GM12878 (cell line): ENCODE measurements around the gene SOX10. TPM values are rescaled to one million over a fixed set of nuclear protein-coding genes. Genes with fewer than 3 reads are reported as not detected.

ENCODE experiments used
- ATAC-seq: fragments of 200-7000 bp; cut with Tn5 transposase; 3 replicates; pipeline ENCODE4 v1.9.1; 2020; ENCODE audit warnings: mild to moderate bottlenecking, moderate library complexity
- BruUV-seq: library from RNA; stranded (reverse); fragments of 400-500 nt; replicated peaks from 2 replicates; lab custom pipeline; 2021; lab: Mats Ljungman, UMichigan
- CTCF ChIA-PET: fragments of 300-600 bp; sonication (Branson Sonifier 250); formaldehyde crosslinking; extraction: SDS; loops from one replicate; lab custom pipeline; 2021; ENCODE audit warnings: inconsistent platforms; lab: Yijun Ruan, JAX
- POLR2A ChIA-PET: fragments of 350-600 bp; formaldehyde crosslinking; extraction: SDS; loops from one replicate; lab custom pipeline; 2021; ENCODE audit warnings: inconsistent platforms; lab: Charles Lee
- RAD21 ChIA-PET: fragments of 300-600 bp; sonication (Branson Sonifier 250); formaldehyde crosslinking; loops from one replicate; lab custom pipeline; 2023; ENCODE audit warnings: antibody characterized with exemption; ENCODE audit not compliant: unreplicated experiment; lab: Charles Lee
- SMC1A ChIA-PET: fragments of 300-600 bp; sonication (Branson Sonifier 250); formaldehyde crosslinking; loops from one replicate; lab custom pipeline; 2023; ENCODE audit not compliant: unreplicated experiment, uncharacterized antibody; lab: Charles Lee
- DNase-seq: peaks from one replicate; pipeline ENCODE4 v3.0.0-alpha.2; 2011; ENCODE audit warnings: low read depth, low spot score
- FAIRE-seq: peaks from 3 replicates; lab custom pipeline; 2011; peaks lifted over from hg19 to GRCh38; lab: Jason Lieb, UNC
- H2AFZ ChIP-seq: 2 replicates; pipeline ENCODE4 v1.6.0; 2011; ENCODE audit warnings: low read depth, low read length, control low read depth; ENCODE audit not compliant: control insufficient read depth
- H3K27ac ChIP-seq: 2 replicates; pipeline ENCODE4 v1.5.1; 2011; ENCODE audit warnings: control low read depth; ENCODE audit not compliant: control insufficient read depth, insufficient read depth
- H3K27me3 ChIP-seq, 2 experiments: replicated peaks in 1 of 2; 2 replicates each; pipeline versions ENCODE4 v1.6.0 to v1.6.1; 2011; ENCODE audit warnings: low read length in 1 of 2; ENCODE audit not compliant: control insufficient read depth in 2 of 2, insufficient read depth in 2 of 2
- H3K36me3 ChIP-seq, 2 experiments: 2 replicates each; pipeline ENCODE4 v1.5.1; 2011; ENCODE audit warnings: low read length in 1 of 2; ENCODE audit not compliant: control insufficient read depth in 2 of 2, insufficient read depth in 2 of 2
- H3K4me1 ChIP-seq: 2 replicates; pipeline ENCODE4 v1.6.1; 2011; ENCODE audit warnings: mild to moderate bottlenecking, low read length, moderate library complexity, mixed read lengths; ENCODE audit not compliant: control insufficient read depth, insufficient read depth
- H3K4me2 ChIP-seq: 2 replicates; pipeline ENCODE4 v1.6.0; 2011; ENCODE audit warnings: control low read depth; ENCODE audit not compliant: control insufficient read depth, insufficient read depth
- H3K4me3 ChIP-seq: fragments of 200-600 bp; sonication (generic); 2 replicates; pipeline ENCODE4 v1.5.1; 2016
- H3K79me2 ChIP-seq: 2 replicates; pipeline ENCODE4 v1.6.0; 2011; ENCODE audit warnings: low read length; ENCODE audit not compliant: control insufficient read depth, insufficient read depth
- H3K9ac ChIP-seq: 2 replicates; pipeline ENCODE4 v1.8.0; 2011; ENCODE audit warnings: low read length, control low read depth, mixed read lengths; ENCODE audit not compliant: control insufficient read depth, insufficient read depth
- H3K9me3 ChIP-seq: replicated peaks from 3 replicates; pipeline ENCODE4 v1.5.1; 2011; ENCODE audit warnings: mild to moderate bottlenecking, low read length; ENCODE audit not compliant: control insufficient read depth, insufficient read depth
- H4K20me1 ChIP-seq: 2 replicates; pipeline ENCODE4 v1.6.0; 2011; ENCODE audit not compliant: control insufficient read depth, insufficient read depth
- CHD4 ChIP-seq: fragments of 200-600 bp; sonication (generic); IDR thresholded peaks from 2 replicates; pipeline ENCODE4 v1.6.1; 2016; ENCODE audit warnings: mild to moderate bottlenecking
- E2F4 ChIP-seq: IDR thresholded peaks from 2 replicates; pipeline ENCODE4 v1.6.1; 2012; ENCODE audit warnings: low read depth, low read length, improper control_type of control experiment
- IRF3 ChIP-seq: fragments of 450-650 bp; IDR thresholded peaks from 2 replicates; pipeline ENCODE4 v1.6.1; 2014; ENCODE audit warnings: mild to moderate bottlenecking
- MTA3 ChIP-seq: IDR thresholded peaks from 2 replicates; pipeline ENCODE4 v1.6.1; 2012; ENCODE audit warnings: low read length, inconsistent platforms, borderline replicate concordance
- NBN ChIP-seq: fragments of 450-650 bp; IDR thresholded peaks from 2 replicates; pipeline ENCODE4 v1.6.1; 2016
- PAX5 ChIP-seq: IDR thresholded peaks from 2 replicates; pipeline ENCODE4 v1.6.1; 2011; ENCODE audit warnings: low read depth, low read length, borderline replicate concordance
- POLR2AphosphoS5 ChIP-seq: IDR thresholded peaks from 2 replicates; pipeline ENCODE4 v1.6.1; 2011; ENCODE audit warnings: mild to moderate bottlenecking, low read length, inconsistent platforms
- RB1 ChIP-seq: fragments of 450-650 bp; formaldehyde crosslinking; IDR thresholded peaks from 2 replicates; pipeline ENCODE4 v1.6.1; 2017; ENCODE audit warnings: mild to moderate bottlenecking, borderline replicate concordance
- RFX5 ChIP-seq: IDR thresholded peaks from 2 replicates; pipeline ENCODE4 v1.6.1; 2011; ENCODE audit warnings: low read depth, low read length, improper control_type of control experiment
- SUZ12 ChIP-seq: fragments of 200-600 bp; sonication (generic); IDR thresholded peaks from one replicate; pipeline ENCODE4 v1.6.1; 2018; ENCODE audit warnings: antibody characterized with exemption, mild to moderate bottlenecking; ENCODE audit not compliant: unreplicated experiment
- TCF7 ChIP-seq: IDR thresholded peaks from 2 replicates; pipeline ENCODE4 v1.6.1; 2014; ENCODE audit warnings: antibody characterized with exemption, borderline replicate concordance
- ZBTB4 ChIP-seq: fragments of 450-650 bp; formaldehyde crosslinking; IDR thresholded peaks from 2 replicates; pipeline ENCODE4 v1.4.0; 2022; ENCODE audit warnings: mild to moderate bottlenecking, moderate library complexity
- ZNF622 ChIP-seq: fragments of 450-650 bp; IDR thresholded peaks from 2 replicates; pipeline ENCODE4 v1.6.1; 2017; ENCODE audit warnings: mild to moderate bottlenecking, inconsistent platforms
- WGBS: methylation state at CpG from one replicate; pipeline ENCODE4 v1.1.6; 2016; ENCODE audit warnings: low lambda C conversion rate; ENCODE audit not compliant: insufficient replicate concordance, insufficient coverage; ENCODE audit errors: missing lambda C conversion rate; 5-methylcytosine and 5-hydroxymethylcytosine counted together
- in situ Hi-C: fragments of 300-500 bp; cut with MboI; formaldehyde crosslinking; loops from 9 replicates; pipeline ENCODE4 v1.14.3; 2018; ENCODE audit warnings: mixed read lengths
- intact Hi-C: fragments of 100-400 bp; cut with micrococcal nuclease; formaldehyde crosslinking; loops from one replicate; pipeline ENCODE4 v1.14.2; 2022; ENCODE audit not compliant: unreplicated experiment
- polyA plus RNA-seq, 11 experiments: library from polyadenylated mRNA; depleted of rRNA in 4 of 11; unstranded in 6 of 11; stranded (reverse) in 5 of 11; fragments of >200 nt; fragmentation: Nextera tagmentation in 4 of 11; fragmentation: Illumina TruSeq in 1 of 11; extraction: Ambion mirVana in 4 of 11; extraction: Trizol in 1 of 11; gene quantifications; 1 replicate in 1 of 11; 2 replicates in 10 of 11; pipeline versions ENCODE4 v1.2.1 to v1.2.3, GENCODE V29; 2011 to 2016; ENCODE audit warnings: inconsistent platforms in 2 of 11, missing spikeins in 2 of 11, low read depth in 1 of 11
- total RNA-seq, 4 experiments: library from RNA; depleted of rRNA in 3 of 4; stranded (reverse); fragments of >200 nt in 3 of 4; fragmentation: Illumina TruSeq in 1 of 4; extraction: Trizol in 1 of 4; gene quantifications; 2 replicates each; pipeline versions ENCODE4 v1.2.1 to v1.2.3, GENCODE V29; 2013 to 2021
- TF ChIP-seq, protein P1 (sequence below), 3 experiments: IDR thresholded peaks in 2 of 3; conservative IDR thresholded peaks in 1 of 3; 2 replicates each; pipeline ENCODE4 v1.5.1; 2011; ENCODE audit warnings: low read depth in 3 of 3, low read length in 3 of 3, mild to moderate bottlenecking in 3 of 3, control low read depth in 2 of 3, moderate library complexity in 2 of 3, inconsistent platforms in 1 of 3, mixed read lengths in 1 of 3; ENCODE audit not compliant: control insufficient read depth in 2 of 3, insufficient read depth in 1 of 3; ENCODE audit errors: extremely low read depth in 1 of 3

SOX10 gene
- total and polyA plus RNA-seq, 10 of the 15 experiments (the other 5 are each of a cell fraction or from before 2014, with no cell fraction given): 0.05 TPM; not detected in 9

GRCh38 chr22:37929390-37929789, 55.0 kb downstream of the SOX10 start (continued):
- TF ChIP-seq, protein P1, sequence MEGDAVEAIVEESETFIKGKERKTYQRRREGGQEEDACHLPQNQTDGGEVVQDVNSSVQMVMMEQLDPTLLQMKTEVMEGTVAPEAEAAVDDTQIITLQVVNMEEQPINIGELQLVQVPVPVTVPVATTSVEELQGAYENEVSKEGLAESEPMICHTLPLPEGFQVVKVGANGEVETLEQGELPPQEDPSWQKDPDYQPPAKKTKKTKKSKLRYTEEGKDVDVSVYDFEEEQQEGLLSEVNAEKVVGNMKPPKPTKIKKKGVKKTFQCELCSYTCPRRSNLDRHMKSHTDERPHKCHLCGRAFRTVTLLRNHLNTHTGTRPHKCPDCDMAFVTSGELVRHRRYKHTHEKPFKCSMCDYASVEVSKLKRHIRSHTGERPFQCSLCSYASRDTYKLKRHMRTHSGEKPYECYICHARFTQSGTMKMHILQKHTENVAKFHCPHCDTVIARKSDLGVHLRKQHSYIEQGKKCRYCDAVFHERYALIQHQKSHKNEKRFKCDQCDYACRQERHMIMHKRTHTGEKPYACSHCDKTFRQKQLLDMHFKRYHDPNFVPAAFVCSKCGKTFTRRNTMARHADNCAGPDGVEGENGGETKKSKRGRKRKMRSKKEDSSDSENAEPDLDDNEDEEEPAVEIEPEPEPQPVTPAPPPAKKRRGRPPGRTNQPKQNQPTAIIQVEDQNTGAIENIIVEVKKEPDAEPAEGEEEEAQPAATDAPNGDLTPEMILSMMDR (IDR thresholded peaks at IDR 0.05 in 2 of 3, conservative IDR thresholded peaks at IDR 0.05 in 1 of 3; ENCODE audit: control insufficient read depth in 2 of 3, extremely low read depth in 1 of 3, insufficient read depth in 1 of 3, low read depth in 3 of 3, low read length in 3 of 3): no peak
- TF ChIP-seq SUZ12: no peak
- TF ChIP-seq TCF7: no peak
- TF ChIP-seq ZNF622: no peak

- TF ChIP-seq E2F4: no peak
- no peak for TF ChIP-seq ZBTB4 (CRISPR knock-in tag)
- TF ChIP-seq MTA3: no peak
- no peak for TF ChIP-seq PAX5
- TF ChIP-seq RFX5: no peak
- no peak for TF ChIP-seq IRF3
- no peak for TF ChIP-seq RB1
- TF ChIP-seq CHD4: no peak
- TF ChIP-seq POLR2AphosphoS5: no peak
- no peak for TF ChIP-seq NBN
- H3K4me2 ChIP-seq: no peak overlapping the region
- no peak for FAIRE-seq
- peaks cover 3 to 9% of the 10 kb centered on the region in 2 experiments; a peak in 3 of 4 replicates for H3K36me3 ChIP-seq
- no peak overlapping the region for H3K4me3 ChIP-seq
- H4K20me1 ChIP-seq: no peaks in the 10 kb centered on the region
- 0 out of 2 replicates have a peak, but pooled peaks cover 3% of the 10 kb centered on the region for H3K4me1 ChIP-seq
- no peaks in the 10 kb centered on the region for H3K9me3 ChIP-seq
- H3K9ac ChIP-seq: no peak overlapping the region
- no peak overlapping the region for H3K27ac ChIP-seq
- H3K79me2 ChIP-seq: no peaks in the 10 kb centered on the region
- BruUV-seq: no TSS peak
- SMC1A ChIA-PET: no interaction called here
- 96% methylated on average over 5 of the region's 5 CpGs for WGBS
- no peak overlapping the region for H2AFZ ChIP-seq
- no peaks in the 10 kb centered on the region for H3K27me3 ChIP-seq
- ATAC-seq: no peak
- in situ Hi-C loops (no loop called here), intact Hi-C loops (no loop called here)
- DNase-seq: no peak
- POLR2A ChIA-PET: no interaction called here
- CTCF ChIA-PET: no interaction called here
- RAD21 ChIA-PET: no interaction called here
These were observed 56.8 kb downstream of the SOX10 start for GRCh38 chr22:37927637-37927936.
